Stimulated activated naive CD4-positive, alpha-beta T cell (primary cell): Measurements from ENCODE around the gene RAD51B.

Source experiments
- DNase-seq, 6 experiments: peaks; one replicate each; lab custom pipeline; 2025; lab: John Stamatoyannopoulos, UW

The RAD51B gene

GRCh38 chr14:68573722-68574121 is 754.1 kb downstream of the RAD51B start:
- DNase-seq, result no peak

- no peak for DNase-seq
Measured at GRCh38 chr14:68574461-68574860, 754.9 kb downstream of the RAD51B start.

- no peak for DNase-seq
Measured at GRCh38 chr14:68574906-68575305, 755.3 kb downstream of the RAD51B start.

- no peak for DNase-seq
Measured at GRCh38 chr14:68575426-68575825, 755.8 kb downstream of the RAD51B start.

GRCh38 chr14:68576031-68576430 is 756.5 kb downstream of the RAD51B start:
- no peak for DNase-seq

GRCh38 chr14:68576496-68577244 is 757.1 kb downstream of the RAD51B start:
- no peak for DNase-seq

- DNase-seq, result no peak
Measured at GRCh38 chr14:68577802-68578541, 758.4 kb downstream of the RAD51B start.

GRCh38 chr14:68578597-68578996 is 759.0 kb downstream of the RAD51B start:
- no peak for DNase-seq

- no peak for DNase-seq
Measured at GRCh38 chr14:68580096-68580645, 760.6 kb downstream of the RAD51B start.

GRCh38 chr14:68580671-68581070 is 761.1 kb downstream of the RAD51B start:
- DNase-seq, result no peak

GRCh38 chr14:68583548-68584280 is 764.1 kb downstream of the RAD51B start:
- DNase-seq, result no peak

GRCh38 chr14:68584786-68585185 is 765.2 kb downstream of the RAD51B start:
- DNase-seq, result no peak

- no peak for DNase-seq
Measured at GRCh38 chr14:68585690-68586089, 766.1 kb downstream of the RAD51B start.

- no peak for DNase-seq
Measured at GRCh38 chr14:68586896-68587751, 767.5 kb downstream of the RAD51B start.

GRCh38 chr14:68587931-68588330 is 768.4 kb downstream of the RAD51B start:
- no peak for DNase-seq

- DNase-seq, result no peak
Measured at GRCh38 chr14:68589447-68590200, 770.0 kb downstream of the RAD51B start.

GRCh38 chr14:68590201-68590522 is 770.6 kb downstream of the RAD51B start:
- DNase-seq, result no peak

GRCh38 chr14:68591786-68592185 is 772.2 kb downstream of the RAD51B start:
- DNase-seq, result no peak

- DNase-seq, result no peak
Measured at GRCh38 chr14:68592948-68593556, 773.5 kb downstream of the RAD51B start.

- no peak for DNase-seq
Measured at GRCh38 chr14:68593806-68594536, 774.4 kb downstream of the RAD51B start.
